IPS DF 6.9 (cell line): ENCODE data around the gene ELAC2.
A peak's percentile ranks its signal among the peaks of the same experiment; 100 is the strongest.

Source experiments
- DNase-seq: peaks from one replicate; pipeline ENCODE4 v3.0.0-alpha.2; 2013; ENCODE audit warnings: low read depth, low spot score
- H3K27ac ChIP-seq: one replicate; pipeline ENCODE4 v1.5.1; 2013; ENCODE audit warnings: low read length, control low read depth
- H3K27me3 ChIP-seq: 2 replicates; pipeline ENCODE4 v1.6.1; 2013; ENCODE audit warnings: mild to moderate bottlenecking, low read length; ENCODE audit not compliant: control insufficient read depth, insufficient read depth
- H3K36me3 ChIP-seq: 2 replicates; pipeline ENCODE4 v1.6.1; 2013; ENCODE audit warnings: low read length; ENCODE audit not compliant: control insufficient read depth, insufficient read depth
- H3K4me1 ChIP-seq: 2 replicates; pipeline ENCODE4 v1.6.1; 2013; ENCODE audit warnings: low read length; ENCODE audit not compliant: control insufficient read depth, insufficient read depth
- H3K4me3 ChIP-seq: 2 replicates; pipeline ENCODE4 v1.5.1; 2013; ENCODE audit warnings: mild to moderate bottlenecking, low read length
- H3K9me3 ChIP-seq: 2 replicates; pipeline ENCODE4 v1.6.1; 2013; ENCODE audit warnings: low read length, inconsistent platforms; ENCODE audit not compliant: control insufficient read depth, insufficient read depth
- WGBS: extraction: QIAGEN DNeasy Blood & Tissue Kit; methylation state at CpG from one replicate; pipeline ENCODE4 v1.1.7; 2013; ENCODE audit warnings: mixed read lengths, missing lambda C conversion rate; ENCODE audit not compliant: insufficient read length, insufficient coverage; 5-methylcytosine and 5-hydroxymethylcytosine counted together

ELAC2 gene

DNA sequence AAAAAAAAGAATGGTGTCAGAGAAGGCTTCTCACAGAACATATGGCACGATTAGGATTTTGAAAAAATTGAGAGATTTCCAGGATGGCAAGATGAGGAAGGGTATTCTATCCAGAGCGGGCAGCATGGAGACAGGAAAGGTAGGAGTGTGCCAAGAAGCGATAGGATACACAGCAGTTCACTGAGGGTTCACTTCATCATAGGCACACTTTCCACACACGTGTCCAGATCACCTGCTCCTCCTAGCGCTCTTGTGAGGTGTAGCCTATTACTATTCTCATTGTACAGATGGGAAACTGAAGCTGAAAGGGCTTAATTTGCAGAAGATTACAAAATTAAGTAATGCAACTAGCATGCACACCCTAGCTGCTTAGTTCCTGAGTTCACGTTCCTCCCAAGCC is 6.2 kb upstream of the ELAC2 start:
- H3K36me3 ChIP-seq, result no peaks in the 10 kb centered on the region
- no peaks in the 10 kb centered on the region for H3K27me3 ChIP-seq
- no CpG with 5 or more reads among the region's 6 CpGs for WGBS
- no peaks in the 10 kb centered on the region for H3K9me3 ChIP-seq
- no peak overlapping the region for H3K27ac ChIP-seq
- H3K4me3 ChIP-seq, result no peak overlapping the region
- DNase-seq, result no peak
- peaks cover 4% of the 10 kb centered on the region; the same call in 1 of the 2 replicates for H3K4me1 ChIP-seq

DNA sequence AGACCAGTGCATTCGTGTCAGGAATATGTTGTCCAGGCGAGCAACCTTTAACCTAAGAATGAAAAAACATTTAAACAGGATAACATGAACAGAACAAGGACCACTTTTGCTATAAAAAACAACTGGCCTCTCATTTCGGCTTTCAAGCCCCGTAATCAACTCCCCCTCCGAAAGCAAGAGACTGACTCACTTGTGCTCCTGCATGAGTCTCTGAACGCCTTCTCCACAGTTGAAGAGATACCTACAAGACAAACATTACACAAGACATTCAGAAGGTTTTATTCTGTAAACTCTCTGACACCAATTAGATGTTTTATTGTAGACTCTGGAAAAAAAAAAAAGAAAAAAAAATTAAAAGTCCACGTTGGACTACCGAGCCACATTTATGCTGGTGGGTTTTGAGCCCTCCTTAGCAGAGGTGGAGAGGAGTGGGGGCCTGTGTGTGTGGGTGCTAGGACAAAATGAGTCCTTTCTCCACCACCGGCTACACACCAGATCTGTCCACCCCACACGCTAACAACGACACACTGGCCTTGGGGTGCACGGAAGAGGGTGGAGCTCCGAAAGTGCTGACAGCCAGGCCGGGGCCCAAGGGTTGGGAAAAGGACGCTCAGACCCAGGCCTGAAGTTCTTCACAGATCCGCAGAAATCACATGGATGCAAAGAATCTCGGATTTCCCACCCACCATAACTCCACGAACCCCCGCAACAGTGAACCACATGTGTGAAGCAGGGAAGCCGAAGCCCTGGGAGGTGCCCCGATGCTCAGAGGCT is 759 bp downstream of the ELAC2 start:
- peaks cover 20% of the 10 kb centered on the region; the same call in 1 of the 2 replicates for H3K36me3 ChIP-seq
- no peaks in the 10 kb centered on the region for H3K9me3 ChIP-seq
- WGBS, result no CpG with 5 or more reads among the region's 21 CpGs
- H3K27ac ChIP-seq, result no peak overlapping the region
- peak overlapping the region; percentile 92 for H3K4me3 ChIP-seq
- DNase-seq, result no peak
- H3K27me3 ChIP-seq, result no peaks in the 10 kb centered on the region
- no peaks in the 10 kb centered on the region for H3K4me1 ChIP-seq

DNA sequence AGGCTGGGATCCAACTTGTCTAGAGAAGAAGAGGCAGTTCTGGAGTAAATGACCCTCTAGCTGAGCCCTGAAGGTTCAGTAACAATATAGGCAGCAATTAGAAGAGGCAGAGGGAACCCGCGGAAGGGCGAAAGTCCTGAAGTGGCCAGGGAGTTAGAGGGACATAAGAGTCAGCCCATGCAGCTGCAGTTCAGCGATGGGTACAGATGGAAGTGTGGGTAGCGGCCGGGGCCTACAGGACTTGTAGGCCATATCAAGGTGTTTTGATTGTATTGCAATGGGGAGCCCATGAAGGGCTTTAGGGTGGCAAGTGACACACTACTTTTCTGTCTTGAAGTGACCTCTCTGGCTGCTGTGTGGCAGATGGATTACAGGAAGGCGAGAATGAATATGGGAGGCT is 3.0 kb downstream of the ELAC2 start:
- Histone ChIP-seq H3K9me3 (no peaks in the 10 kb centered on the region), H3K36me3 (peaks cover 32% of the 10 kb centered on the region), H3K4me3 (no peak overlapping the region), H3K27me3 (no peaks in the 10 kb centered on the region), H3K27ac (no peak overlapping the region), H3K4me1 (no peaks in the 10 kb centered on the region)
- WGBS, result no CpG with 5 or more reads among the region's 7 CpGs
- DNase-seq, result no peak

DNA sequence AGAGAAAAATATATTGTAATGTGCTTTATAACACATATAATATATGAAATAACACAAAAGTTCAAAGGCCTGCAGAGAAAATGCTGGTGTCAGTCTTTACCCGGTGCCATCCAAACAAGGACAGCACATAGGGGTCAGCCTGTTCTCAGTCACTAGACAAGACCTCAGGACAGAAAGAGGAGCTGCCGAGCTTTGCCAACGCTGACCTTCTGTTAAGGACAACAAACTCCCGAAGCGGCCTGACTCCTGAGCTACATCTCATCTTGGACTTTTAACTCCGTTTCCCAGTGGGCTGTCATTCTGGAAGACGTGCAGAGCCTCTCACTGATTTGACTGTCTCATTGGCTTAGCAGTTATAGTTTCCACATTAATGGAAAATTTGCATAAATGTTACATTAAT is 6.9 kb downstream of the ELAC2 start:
- H3K36me3 ChIP-seq, result peaks cover 34% of the 10 kb centered on the region
- no peak for DNase-seq
- no CpG with 5 or more reads among the region's 7 CpGs for WGBS
- no peak overlapping the region for H3K4me3 ChIP-seq
- H3K4me1 ChIP-seq, result no peaks in the 10 kb centered on the region
- no peaks in the 10 kb centered on the region for H3K27me3 ChIP-seq
- H3K27ac ChIP-seq, result no peak overlapping the region
- H3K9me3 ChIP-seq, result no peaks in the 10 kb centered on the region

- Histone ChIP-seq H3K27me3 (no peaks in the 10 kb centered on the region), H3K4me1 (no peaks in the 10 kb centered on the region), H3K27ac (no peak overlapping the region), H3K4me3 (no peak overlapping the region), H3K36me3 (peaks cover 35% of the 10 kb centered on the region), H3K9me3 (no peaks in the 10 kb centered on the region)
- DNase-seq, result no peak
- no CpG with 5 or more reads among the region's 8 CpGs for WGBS
Measured at GRCh38 chr17:13008461-13008860, 9.4 kb downstream of the ELAC2 start.

- no peaks in the 10 kb centered on the region for H3K9me3 ChIP-seq
- no peaks in the 10 kb centered on the region for H3K4me1 ChIP-seq
- no CpG with 5 or more reads among the region's 6 CpGs for WGBS
- DNase-seq, result no peak
- no peaks in the 10 kb centered on the region for H3K27me3 ChIP-seq
- peaks cover 32% of the 10 kb centered on the region for H3K36me3 ChIP-seq
- H3K4me3 ChIP-seq, result no peak overlapping the region
- no peak overlapping the region for H3K27ac ChIP-seq
Measured at GRCh38 chr17:13005530-13005929, 12.3 kb downstream of the ELAC2 start.

GRCh38 chr17:13004336-13004735 is 13.5 kb downstream of the ELAC2 start:
- Histone ChIP-seq H3K4me3 (no peak overlapping the region), H3K36me3 (peaks cover 42% of the 10 kb centered on the region), H3K9me3 (no peaks in the 10 kb centered on the region), H3K27me3 (no peaks in the 10 kb centered on the region), H3K4me1 (no peaks in the 10 kb centered on the region), H3K27ac (no peak overlapping the region)
- DNase-seq, result no peak
- no CpG with 5 or more reads among the region's 4 CpGs for WGBS

DNA sequence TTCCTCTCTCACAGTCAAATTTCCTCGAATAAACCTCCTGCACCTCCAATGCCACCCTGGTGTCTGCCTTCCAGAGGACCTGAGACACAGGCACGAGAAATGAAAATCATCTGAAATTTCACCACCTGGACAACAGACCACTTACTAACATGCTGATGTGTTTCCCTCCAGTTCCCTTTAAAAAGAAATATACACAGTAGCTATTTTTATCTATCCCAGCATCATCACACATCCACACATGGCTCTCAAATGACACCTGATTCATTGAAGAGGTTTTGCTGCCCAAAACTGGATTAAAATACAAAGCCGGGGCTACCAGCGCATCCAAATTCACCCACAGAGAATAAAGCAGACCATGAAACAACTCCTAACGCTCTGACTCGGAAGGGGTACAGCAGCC is 13.9 kb downstream of the ELAC2 start:
- Histone ChIP-seq H3K9me3 (no peaks in the 10 kb centered on the region), H3K4me3 (no peak overlapping the region), H3K27ac (no peak overlapping the region), H3K27me3 (no peaks in the 10 kb centered on the region), H3K36me3 (peaks cover 44% of the 10 kb centered on the region), H3K4me1 (no peaks in the 10 kb centered on the region)
- WGBS, result no CpG with 5 or more reads among the region's 6 CpGs
- DNase-seq, result no peak

DNA sequence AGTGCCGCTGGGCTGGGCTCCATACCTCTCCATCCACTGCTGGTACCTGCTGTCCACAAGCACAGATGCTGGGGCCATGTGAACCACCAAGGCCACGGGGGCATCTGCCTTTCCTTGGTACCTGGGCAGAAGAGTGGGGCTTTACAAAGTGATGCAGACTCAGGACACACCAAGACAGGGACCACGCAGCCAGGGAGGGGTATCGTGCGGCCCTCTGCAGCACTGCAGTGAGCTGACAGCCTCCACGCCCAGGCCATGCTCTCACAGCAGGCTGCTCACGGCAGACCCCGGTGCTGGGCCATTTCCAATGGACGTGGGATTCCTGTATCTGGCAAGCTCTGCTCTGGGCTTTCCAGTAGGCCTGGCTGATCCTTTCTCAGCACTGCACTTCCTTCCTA is 14.4 kb downstream of the ELAC2 start:
- peaks cover 43% of the 10 kb centered on the region for H3K36me3 ChIP-seq
- WGBS, result no CpG with 5 or more reads among the region's 9 CpGs
- H3K27me3 ChIP-seq, result no peaks in the 10 kb centered on the region
- no peaks in the 10 kb centered on the region for H3K4me1 ChIP-seq
- H3K27ac ChIP-seq, result no peak overlapping the region
- no peaks in the 10 kb centered on the region for H3K9me3 ChIP-seq
- no peak for DNase-seq
- no peak overlapping the region for H3K4me3 ChIP-seq

DNA sequence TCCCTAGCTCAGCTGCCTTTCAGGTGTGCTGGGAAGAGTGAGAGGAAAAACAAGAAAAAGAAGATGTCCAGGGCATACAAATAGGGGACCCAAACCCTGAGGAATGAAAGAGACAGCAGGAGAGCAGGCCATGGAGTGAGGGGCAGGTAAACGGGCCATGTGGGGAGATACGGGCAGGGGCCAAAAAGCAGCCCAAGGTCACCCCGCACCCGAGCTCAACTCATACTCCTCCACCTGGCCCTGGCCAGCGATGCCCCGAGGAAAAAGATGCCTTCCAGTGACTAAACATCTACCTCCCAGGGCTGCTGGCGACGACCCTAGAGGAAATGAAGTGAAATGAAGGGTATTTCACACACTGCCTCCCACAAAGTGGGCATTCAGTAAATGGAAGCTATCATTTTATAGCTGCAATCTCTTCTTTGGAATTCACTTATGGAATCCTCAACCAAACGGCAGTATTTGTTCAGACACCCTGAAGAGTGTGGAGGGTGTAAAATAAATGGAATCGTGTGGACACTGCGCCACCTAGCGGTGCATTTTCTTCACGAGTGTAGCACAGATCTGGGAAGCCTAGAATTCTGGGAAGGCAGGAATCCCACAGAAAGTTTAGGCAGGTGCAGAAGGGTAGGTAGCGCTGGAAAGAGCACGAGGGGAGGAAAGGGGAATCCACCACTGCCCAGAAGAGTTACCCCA is 14.9 kb downstream of the ELAC2 start:
- WGBS, result no CpG with 5 or more reads among the region's 15 CpGs
- H3K9me3 ChIP-seq, result no peaks in the 10 kb centered on the region
- H3K4me3 ChIP-seq, result no peak overlapping the region
- no peak overlapping the region for H3K27ac ChIP-seq
- no peaks in the 10 kb centered on the region for H3K4me1 ChIP-seq
- DNase-seq, result no peak
- H3K27me3 ChIP-seq, result no peaks in the 10 kb centered on the region
- H3K36me3 ChIP-seq, result peaks cover 47% of the 10 kb centered on the region
